ENCODE data around the gene HDLBP.

GRCh38 chr2:241295326-241296095, 20.0 kb downstream of the HDLBP start:
- TF ChIP-seq POLR2AphosphoS5 (IDR thresholded peaks at IDR 0.05) (no peak), EP300 (IDR thresholded peaks at IDR 0.05) (no peak), POLR2A (IDR thresholded peaks at IDR 0.05) (no peak)

All from upper lobe of left lung (tissue), 4 donors.